ENCODE measurements around the gene PCGF3. TPM values are rescaled to one million over a fixed set of nuclear protein-coding genes. Genes with fewer than 3 reads are reported as not detected.
"Not testable (repeated sequence)": the region's sequence is repeated elsewhere in the genome, so short reads cannot be mapped to it uniquely, and the experiment has no call there.

Gene PCGF3
- total RNA-seq, 1 donor from 2014 or later = 23.0 TPM

- not testable (repeated sequence) for H3K9ac ChIP-seq (ENCODE audit: low read depth in 1 of 3, low read length in 3 of 3); H3K4me1 ChIP-seq (ENCODE audit: control insufficient read depth in 3 of 3, insufficient read depth in 3 of 3, low read length in 3 of 3); H3K27ac ChIP-seq (ENCODE audit: low read depth, low read length); H3K9me3 ChIP-seq (ENCODE audit: control insufficient read depth in 3 of 3, low read length in 3 of 3); H3K4me3 ChIP-seq (ENCODE audit: low read length in 3 of 3)
- Histone ChIP-seq H3K27me3 (ENCODE audit: control insufficient read depth in 3 of 3, insufficient read depth in 3 of 3, low read length in 3 of 3) (peaks cover 28 to 42% (median 34%) of the 10 kb centered on the region in 3 donors), H3K36me3 (ENCODE audit: control insufficient read depth in 3 of 3, insufficient read depth in 3 of 3, low read length in 3 of 3) (peaks cover 18 to 22% (median 19%) of the 10 kb centered on the region in 3 donors)
Measured at GRCh38 chr4:668219-668618, 37.4 kb upstream of the PCGF3 start.

GRCh38 chr4:669806-670559 is 35.6 kb upstream of the PCGF3 start:
- not testable (repeated sequence) for H3K9ac ChIP-seq (ENCODE audit: low read depth in 1 of 3, low read length in 3 of 3); H3K27ac ChIP-seq (ENCODE audit: low read depth, low read length); H3K4me3 ChIP-seq (ENCODE audit: low read length in 3 of 3); H3K9me3 ChIP-seq (ENCODE audit: control insufficient read depth in 3 of 3, low read length in 3 of 3)
- H3K4me1 ChIP-seq (ENCODE audit: control insufficient read depth in 3 of 3, insufficient read depth in 3 of 3, low read length in 3 of 3) = peaks cover 8 to 11% (median 10%) of the 10 kb centered on the region in 3 donors
- peaks cover 18 to 22% (median 19%) of the 10 kb centered on the region in 3 donors for H3K36me3 ChIP-seq (ENCODE audit: control insufficient read depth in 3 of 3, insufficient read depth in 3 of 3, low read length in 3 of 3)
- H3K27me3 ChIP-seq (ENCODE audit: control insufficient read depth in 3 of 3, insufficient read depth in 3 of 3, low read length in 3 of 3) = peaks cover 12 to 26% (median 23%) of the 10 kb centered on the region in 3 donors

- no peak overlapping the region for H3K4me3 ChIP-seq (ENCODE audit: low read length in 3 of 3)
- H3K27me3 ChIP-seq (ENCODE audit: control insufficient read depth in 3 of 3, insufficient read depth in 3 of 3, low read length in 3 of 3) = peaks cover 3 to 11% (median 7%) of the 10 kb centered on the region in 3 donors
- no peaks in the 10 kb centered on the region for H3K9me3 ChIP-seq (ENCODE audit: control insufficient read depth in 3 of 3, low read length in 3 of 3)
- peaks cover 26 to 29% (median 28%) of the 10 kb centered on the region in 3 donors for H3K4me1 ChIP-seq (ENCODE audit: control insufficient read depth in 3 of 3, insufficient read depth in 3 of 3, low read length in 3 of 3)
- H3K9ac ChIP-seq (ENCODE audit: low read depth in 1 of 3, low read length in 3 of 3) = no peak overlapping the region
- no peak overlapping the region for H3K27ac ChIP-seq (ENCODE audit: low read depth, low read length)
- H3K36me3 ChIP-seq (ENCODE audit: control insufficient read depth in 3 of 3, insufficient read depth in 3 of 3, low read length in 3 of 3) = peaks cover 18 to 22% (median 19%) of the 10 kb centered on the region in 3 donors
Measured at GRCh38 chr4:671769-672168, 33.9 kb upstream of the PCGF3 start.

- Histone ChIP-seq H3K4me3 (ENCODE audit: low read length in 3 of 3) (peak overlapping the region; percentile 89 to 91 (median 90)), H3K9me3 (ENCODE audit: control insufficient read depth in 3 of 3, low read length in 3 of 3) (no peaks in the 10 kb centered on the region), H3K27ac (ENCODE audit: low read depth, low read length) (no peak overlapping the region), H3K4me1 (ENCODE audit: control insufficient read depth in 3 of 3, insufficient read depth in 3 of 3, low read length in 3 of 3) (peaks cover 42 to 46% (median 44%) of the 10 kb centered on the region in 3 donors), H3K27me3 (ENCODE audit: control insufficient read depth in 3 of 3, insufficient read depth in 3 of 3, low read length in 3 of 3) (no peaks in the 10 kb centered on the region), H3K36me3 (ENCODE audit: control insufficient read depth in 3 of 3, insufficient read depth in 3 of 3, low read length in 3 of 3) (peaks cover 18 to 22% (median 19%) of the 10 kb centered on the region in 3 donors), H3K9ac (ENCODE audit: low read depth in 1 of 3, low read length in 3 of 3) (peak overlapping the region; percentile 69 to 90 (median 87))
Measured at GRCh38 chr4:673349-674091, 32.1 kb upstream of the PCGF3 start.

GRCh38 chr4:674172-675035 is 31.2 kb upstream of the PCGF3 start, which contains the start of the genes ATP5ME and MYL5:
ATP5ME (minus strand) TSS chr4:674276; CDS start chr4:674247, 29 bp downstream.
MYL5 (plus strand) TSS chr4:674542; CDS start chr4:678027, 3,485 bp downstream.
- H3K27me3 ChIP-seq (ENCODE audit: control insufficient read depth in 3 of 3, insufficient read depth in 3 of 3, low read length in 3 of 3) = peaks cover 0 to 8% (median 1%) of the 10 kb centered on the region in 3 donors
- peak within 1 kb of the TSS; percentile 94 to 97 (median 97) for H3K9ac ChIP-seq (ENCODE audit: low read depth in 1 of 3, low read length in 3 of 3)
- no peaks in the 10 kb centered on the region for H3K9me3 ChIP-seq (ENCODE audit: control insufficient read depth in 3 of 3, low read length in 3 of 3)
- H3K27ac ChIP-seq (ENCODE audit: low read depth, low read length) = peak within 1 kb of the TSS; percentile 95
- H3K36me3 ChIP-seq (ENCODE audit: control insufficient read depth in 3 of 3, insufficient read depth in 3 of 3, low read length in 3 of 3) = peaks cover 18 to 22% (median 19%) of the 10 kb centered on the region in 3 donors
- peak within 1 kb of the TSS; percentile 89 to 91 (median 90) for H3K4me3 ChIP-seq (ENCODE audit: low read length in 3 of 3)
- H3K4me1 ChIP-seq (ENCODE audit: control insufficient read depth in 3 of 3, insufficient read depth in 3 of 3, low read length in 3 of 3) = peaks cover 42 to 53% (median 44%) of the 10 kb centered on the region in 3 donors

- Histone ChIP-seq H3K9ac (ENCODE audit: low read depth in 1 of 3, low read length in 3 of 3) (peak overlapping the region; percentile 94 to 97 (median 97)), H3K4me1 (ENCODE audit: control insufficient read depth in 3 of 3, insufficient read depth in 3 of 3, low read length in 3 of 3) (peaks cover 42 to 60% (median 45%) of the 10 kb centered on the region in 3 donors), H3K9me3 (ENCODE audit: control insufficient read depth in 3 of 3, low read length in 3 of 3) (no peaks in the 10 kb centered on the region), H3K36me3 (ENCODE audit: control insufficient read depth in 3 of 3, insufficient read depth in 3 of 3, low read length in 3 of 3) (peaks cover 18 to 22% (median 19%) of the 10 kb centered on the region in 3 donors), H3K4me3 (ENCODE audit: low read length in 3 of 3) (peak overlapping the region; percentile 82 to 91 (median 88)), H3K27me3 (ENCODE audit: control insufficient read depth in 3 of 3, insufficient read depth in 3 of 3, low read length in 3 of 3) (peaks cover 0 to 16% (median 7%) of the 10 kb centered on the region in 3 donors), H3K27ac (ENCODE audit: low read depth, low read length) (peak overlapping the region; percentile 95)
Measured at GRCh38 chr4:675036-675882, 30.4 kb upstream of the PCGF3 start.

GRCh38 chr4:675980-676870 is 29.4 kb upstream of the PCGF3 start:
- peak overlapping the region; percentile 35 to 91 (median 82) for H3K4me3 ChIP-seq (ENCODE audit: low read length in 3 of 3)
- no peaks in the 10 kb centered on the region for H3K9me3 ChIP-seq (ENCODE audit: control insufficient read depth in 3 of 3, low read length in 3 of 3)
- H3K27ac ChIP-seq (ENCODE audit: low read depth, low read length) = peak overlapping the region; percentile 95
- peaks cover 12 to 18% (median 17%) of the 10 kb centered on the region in 3 donors for H3K36me3 ChIP-seq (ENCODE audit: control insufficient read depth in 3 of 3, insufficient read depth in 3 of 3, low read length in 3 of 3)
- peak overlapping the region; percentile 94 to 97 (median 97) for H3K9ac ChIP-seq (ENCODE audit: low read depth in 1 of 3, low read length in 3 of 3)
- H3K4me1 ChIP-seq (ENCODE audit: control insufficient read depth in 3 of 3, insufficient read depth in 3 of 3, low read length in 3 of 3) = peaks cover 50 to 69% (median 52%) of the 10 kb centered on the region in 3 donors
- H3K27me3 ChIP-seq (ENCODE audit: control insufficient read depth in 3 of 3, insufficient read depth in 3 of 3, low read length in 3 of 3) = peaks cover 0 to 17% (median 8%) of the 10 kb centered on the region in 3 donors

GRCh38 chr4:676871-677235 is 28.8 kb upstream of the PCGF3 start:
- peak overlapping the region; percentile 95 for H3K27ac ChIP-seq (ENCODE audit: low read depth, low read length)

More at GRCh38 chr4:676871-677235, 28.8 kb upstream of the PCGF3 start:
- peak overlapping the region; percentile 94 to 97 (median 97) for H3K9ac ChIP-seq (ENCODE audit: low read depth in 1 of 3, low read length in 3 of 3)
- peaks cover 6 to 12% (median 11%) of the 10 kb centered on the region in 3 donors for H3K36me3 ChIP-seq (ENCODE audit: control insufficient read depth in 3 of 3, insufficient read depth in 3 of 3, low read length in 3 of 3)
- no peaks in the 10 kb centered on the region for H3K9me3 ChIP-seq (ENCODE audit: control insufficient read depth in 3 of 3, low read length in 3 of 3)
- H3K4me3 ChIP-seq (ENCODE audit: low read length in 3 of 3) = peak overlapping the region in 1 of 3 donors; percentile 40
- peaks cover 0 to 17% (median 8%) of the 10 kb centered on the region in 3 donors for H3K27me3 ChIP-seq (ENCODE audit: control insufficient read depth in 3 of 3, insufficient read depth in 3 of 3, low read length in 3 of 3)
- peaks cover 50 to 69% (median 52%) of the 10 kb centered on the region in 3 donors for H3K4me1 ChIP-seq (ENCODE audit: control insufficient read depth in 3 of 3, insufficient read depth in 3 of 3, low read length in 3 of 3)
